Measurements from ENCODE around the gene COL8A1.

DNA sequence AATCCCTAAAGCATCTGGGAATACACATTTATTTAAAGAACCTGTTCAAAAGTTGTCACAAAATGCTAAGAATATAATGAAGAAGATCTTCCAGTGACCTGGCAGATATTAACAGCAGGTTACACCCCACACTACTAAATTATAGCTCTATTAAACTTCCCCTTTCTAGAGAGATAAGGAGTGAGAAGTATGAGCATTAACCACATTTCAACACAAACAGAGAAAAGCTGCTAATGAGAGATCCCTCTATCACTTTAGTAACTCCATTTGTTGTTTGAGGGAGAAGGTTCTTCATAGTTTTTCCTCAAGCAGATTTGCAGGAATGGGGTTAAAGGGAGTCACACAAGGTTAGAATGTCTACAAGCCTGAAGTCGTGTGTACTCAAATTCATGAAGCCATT, 3.6 kb downstream of the COL8A1 start:
- no peak for TF ChIP-seq POLR2A (IDR thresholded peaks at IDR 0.05)
- TF ChIP-seq, protein P1, sequence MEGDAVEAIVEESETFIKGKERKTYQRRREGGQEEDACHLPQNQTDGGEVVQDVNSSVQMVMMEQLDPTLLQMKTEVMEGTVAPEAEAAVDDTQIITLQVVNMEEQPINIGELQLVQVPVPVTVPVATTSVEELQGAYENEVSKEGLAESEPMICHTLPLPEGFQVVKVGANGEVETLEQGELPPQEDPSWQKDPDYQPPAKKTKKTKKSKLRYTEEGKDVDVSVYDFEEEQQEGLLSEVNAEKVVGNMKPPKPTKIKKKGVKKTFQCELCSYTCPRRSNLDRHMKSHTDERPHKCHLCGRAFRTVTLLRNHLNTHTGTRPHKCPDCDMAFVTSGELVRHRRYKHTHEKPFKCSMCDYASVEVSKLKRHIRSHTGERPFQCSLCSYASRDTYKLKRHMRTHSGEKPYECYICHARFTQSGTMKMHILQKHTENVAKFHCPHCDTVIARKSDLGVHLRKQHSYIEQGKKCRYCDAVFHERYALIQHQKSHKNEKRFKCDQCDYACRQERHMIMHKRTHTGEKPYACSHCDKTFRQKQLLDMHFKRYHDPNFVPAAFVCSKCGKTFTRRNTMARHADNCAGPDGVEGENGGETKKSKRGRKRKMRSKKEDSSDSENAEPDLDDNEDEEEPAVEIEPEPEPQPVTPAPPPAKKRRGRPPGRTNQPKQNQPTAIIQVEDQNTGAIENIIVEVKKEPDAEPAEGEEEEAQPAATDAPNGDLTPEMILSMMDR (IDR thresholded peaks at IDR 0.05) = no peak

Measured in stomach (tissue), 4 donors.